GM21390 (cell line): ENCODE results near the gene GIT2.
"Not testable (repeated sequence)": the region's sequence is repeated elsewhere in the genome, so short reads cannot be mapped to it uniquely, and the experiment has no call there.

ENCODE experiments used
- ATAC-seq: cut with Tn5 transposase; IDR thresholded peaks from one replicate; pipeline ENCODE4 v1.9.1; 2021; ENCODE audit not compliant: unreplicated experiment

The GIT2 gene

DNA sequence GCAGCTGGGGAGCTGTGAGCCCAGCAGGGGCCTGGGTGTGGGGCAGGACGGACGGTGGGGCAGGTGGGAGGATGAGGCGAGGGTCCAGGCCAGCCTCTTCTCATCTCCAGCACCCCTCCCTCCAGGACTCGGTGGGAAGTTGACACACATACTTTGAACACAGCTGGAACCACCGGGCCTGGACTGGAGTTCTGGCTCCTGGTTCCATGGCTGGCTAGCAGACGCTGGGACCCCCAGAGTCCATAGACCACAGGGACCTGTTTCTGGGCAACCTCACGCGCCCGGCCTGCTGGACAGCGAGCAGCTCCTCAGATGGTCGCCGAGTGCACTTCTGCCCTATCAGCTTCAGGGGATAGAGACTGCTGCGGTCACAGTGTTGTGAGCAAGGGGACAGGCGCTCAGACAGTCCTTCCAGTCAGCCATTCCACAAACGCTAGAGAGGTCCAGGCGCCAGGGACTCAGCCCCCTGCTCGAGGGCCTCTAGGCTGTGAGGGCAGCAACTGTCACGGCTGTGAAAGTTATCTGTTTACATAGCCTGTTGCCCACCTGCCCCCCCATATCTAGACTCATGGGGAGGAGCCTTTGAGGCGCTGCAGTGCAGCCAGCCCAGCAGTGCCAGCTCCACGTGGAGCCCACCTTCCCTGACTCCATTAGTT, 70.9 kb downstream of the GIT2 start:
- ATAC-seq: no peak

DNA sequence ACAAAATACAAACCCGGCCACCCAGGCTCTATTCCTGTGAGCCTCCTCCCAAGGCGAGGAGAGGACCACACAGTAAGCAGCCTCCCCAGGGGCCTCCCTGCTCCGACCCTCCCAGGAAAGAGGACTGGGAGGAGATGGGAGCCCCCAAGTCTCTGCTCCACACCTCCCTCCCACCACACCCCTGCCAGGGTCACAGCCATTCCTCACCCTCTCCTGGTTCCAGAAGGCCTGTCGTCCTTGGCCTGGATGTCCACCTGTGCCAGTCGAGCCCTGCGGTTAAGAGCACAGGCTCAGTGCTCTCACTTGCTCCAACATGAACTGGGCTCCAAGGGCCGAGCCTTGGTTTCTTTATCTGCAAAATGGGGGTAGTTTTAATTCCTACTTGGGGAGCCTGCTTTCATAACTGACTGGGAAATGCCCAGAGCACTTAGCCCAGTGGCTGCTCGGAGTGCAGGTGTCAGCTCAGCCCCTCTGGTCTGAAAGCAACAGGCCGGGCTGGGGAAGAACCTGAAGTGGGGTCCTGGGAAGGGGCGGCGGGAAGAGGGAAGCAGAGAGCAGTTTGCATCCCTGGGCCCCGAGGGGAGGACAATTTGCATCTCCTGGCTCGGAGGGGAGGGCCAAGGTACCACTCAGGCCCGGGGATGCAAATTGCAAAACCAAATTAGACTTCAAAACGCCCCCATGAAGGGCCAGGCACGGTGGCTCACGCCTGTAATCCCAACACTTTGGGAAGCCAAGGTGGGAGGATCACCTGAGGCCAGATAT, 72.5 kb downstream of the GIT2 start:
- ATAC-seq: no peak

DNA sequence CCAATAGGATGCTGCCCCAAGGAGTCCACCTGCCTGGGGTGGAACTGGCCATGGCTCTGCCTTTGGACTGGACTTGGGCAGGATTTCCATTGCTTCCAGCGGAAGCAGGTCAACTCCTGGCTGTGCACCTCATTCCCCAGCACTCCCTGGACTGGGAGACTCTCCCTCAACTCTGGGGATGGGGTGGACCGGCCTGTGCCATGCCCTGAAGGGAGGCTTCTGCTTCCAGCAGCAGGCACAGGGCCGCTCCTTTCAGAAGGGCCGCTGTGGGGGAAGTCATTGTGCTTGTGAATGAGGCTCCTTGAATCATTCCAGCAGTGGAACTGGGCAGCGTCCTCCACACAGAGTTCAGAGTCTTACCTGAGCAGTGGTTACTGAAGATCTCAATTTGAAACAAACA, 73.1 kb downstream of the GIT2 start:
- no peak for ATAC-seq

- ATAC-seq: no peak
Measured at GRCh38 chr12:109921982-109922381, 74.2 kb downstream of the GIT2 start.

- ATAC-seq: no peak
Measured at GRCh38 chr12:109920261-109920780, 75.8 kb downstream of the GIT2 start.

GRCh38 chr12:109919456-109919855, 76.7 kb downstream of the GIT2 start:
- no peak for ATAC-seq

DNA sequence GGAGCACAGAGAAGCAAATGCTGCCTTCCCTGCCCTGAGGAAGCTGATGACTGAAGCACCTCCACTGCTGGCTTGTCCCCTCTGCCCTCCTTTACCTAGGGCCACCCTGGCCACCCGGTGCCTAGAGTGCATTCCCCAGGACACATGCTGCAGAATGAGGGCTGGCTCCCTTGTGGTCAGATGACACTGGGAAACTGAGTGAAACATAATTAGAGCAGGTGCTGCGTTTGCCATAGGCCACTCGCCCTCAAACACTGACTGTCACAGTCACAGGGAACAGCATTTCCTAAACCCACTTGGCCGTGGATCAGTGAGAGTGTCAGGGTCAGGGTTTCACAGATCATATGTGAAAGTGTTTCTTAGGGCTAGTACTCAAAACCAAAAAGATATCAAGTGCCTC, 80.1 kb downstream of the GIT2 start:
- no peak for ATAC-seq

- no peak for ATAC-seq
Measured at GRCh38 chr12:109915171-109916040, 80.8 kb downstream of the GIT2 start.

DNA sequence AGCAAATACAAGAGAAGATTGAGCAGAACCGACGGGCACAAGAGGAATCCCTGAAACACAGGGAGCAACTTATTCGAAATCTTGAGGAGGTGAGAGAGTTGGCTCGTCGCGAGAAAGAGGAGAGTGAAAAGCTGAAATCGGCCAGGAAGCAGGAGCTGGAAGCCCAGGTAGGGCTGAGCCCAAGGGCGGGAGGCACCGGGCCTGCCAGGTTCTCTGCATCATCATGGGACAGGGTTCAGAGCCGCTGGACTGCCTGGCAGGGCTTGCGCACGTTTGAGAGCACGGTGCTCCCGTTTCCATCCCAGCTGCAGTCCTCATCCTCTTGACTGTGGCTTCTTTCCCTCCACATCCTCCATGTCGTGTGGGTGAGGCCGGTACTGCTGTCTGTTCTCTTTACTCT, 81.7 kb downstream of the GIT2 start:
- no peak for ATAC-seq

DNA sequence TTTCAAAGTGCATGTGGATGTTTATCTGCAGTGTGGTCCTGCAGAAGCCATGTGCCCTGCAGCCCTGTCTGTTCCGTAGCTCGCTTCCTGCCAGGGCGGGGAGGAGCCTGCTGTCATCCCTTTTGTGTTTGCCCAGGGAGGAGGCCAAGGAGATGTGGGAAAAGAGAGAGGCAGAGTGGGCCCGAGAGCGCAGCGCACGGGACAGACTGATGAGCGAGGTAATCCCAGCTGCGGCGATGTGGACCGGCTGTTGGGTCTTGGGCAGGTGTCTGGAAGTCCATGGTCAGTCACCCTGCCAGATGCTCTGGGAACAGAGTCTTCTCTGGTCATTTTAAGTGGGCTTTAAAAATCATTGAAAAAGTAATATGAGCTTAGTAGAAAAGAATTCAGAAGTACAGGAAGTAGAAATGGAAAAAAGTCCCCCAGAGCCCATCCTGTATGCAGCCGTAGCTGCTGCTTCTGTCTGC, 83.3 kb downstream of the GIT2 start:
- ATAC-seq: no peak

DNA sequence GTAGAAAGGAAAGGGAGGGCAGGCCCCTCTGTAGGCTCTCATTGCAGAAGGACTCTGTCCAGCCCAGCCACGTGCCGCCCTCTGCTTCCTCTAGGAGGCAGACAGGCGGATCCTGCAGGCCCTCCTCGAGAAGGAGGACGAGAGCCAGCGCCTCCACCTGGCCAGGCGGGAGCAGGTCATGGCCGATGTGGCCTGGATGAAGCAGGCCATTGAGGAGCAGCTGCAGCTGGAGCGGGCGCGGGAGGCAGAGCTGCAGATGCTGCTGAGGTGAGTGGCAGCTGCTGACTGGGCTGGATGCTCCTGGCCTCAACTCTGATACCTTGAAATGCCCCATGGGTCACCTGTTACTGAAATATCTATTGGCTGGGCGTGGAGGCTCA, 85.2 kb downstream of the GIT2 start:
- ATAC-seq: no peak

DNA sequence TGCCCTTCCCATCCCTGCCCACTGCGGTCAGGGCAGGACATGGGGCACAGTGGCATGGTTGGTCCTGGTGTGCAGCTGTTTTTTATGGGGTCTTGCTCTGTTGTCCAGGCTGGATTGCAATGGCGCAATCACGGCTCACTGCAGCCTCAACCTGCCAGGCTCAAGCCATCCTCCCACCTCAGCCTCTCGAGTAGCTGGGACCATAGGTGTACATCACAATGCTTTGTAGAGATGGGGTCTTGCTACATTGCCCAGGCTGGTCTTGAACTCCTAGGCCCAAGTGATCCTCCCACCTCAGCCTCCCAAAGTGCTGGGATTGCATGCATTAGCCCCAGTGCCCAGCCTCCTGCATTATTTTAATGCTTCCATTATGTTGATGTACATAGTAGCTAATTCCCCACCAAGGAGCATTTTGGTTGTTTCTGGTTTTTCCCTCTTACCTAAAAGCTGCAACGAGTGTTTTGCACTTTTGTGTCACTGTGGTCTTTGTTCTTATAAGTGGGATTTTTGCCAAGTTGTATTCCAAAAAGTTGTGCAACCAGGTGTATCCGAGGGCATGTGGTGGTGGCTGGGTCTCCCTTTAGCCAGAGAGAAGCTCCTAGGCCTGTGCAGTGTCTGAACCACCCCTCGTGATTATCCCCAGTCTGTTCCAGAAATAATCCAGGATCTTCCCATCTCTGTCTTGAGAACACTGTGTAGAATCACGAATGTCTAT, 85.8 kb downstream of the GIT2 start:
- ATAC-seq: no peak

DNA sequence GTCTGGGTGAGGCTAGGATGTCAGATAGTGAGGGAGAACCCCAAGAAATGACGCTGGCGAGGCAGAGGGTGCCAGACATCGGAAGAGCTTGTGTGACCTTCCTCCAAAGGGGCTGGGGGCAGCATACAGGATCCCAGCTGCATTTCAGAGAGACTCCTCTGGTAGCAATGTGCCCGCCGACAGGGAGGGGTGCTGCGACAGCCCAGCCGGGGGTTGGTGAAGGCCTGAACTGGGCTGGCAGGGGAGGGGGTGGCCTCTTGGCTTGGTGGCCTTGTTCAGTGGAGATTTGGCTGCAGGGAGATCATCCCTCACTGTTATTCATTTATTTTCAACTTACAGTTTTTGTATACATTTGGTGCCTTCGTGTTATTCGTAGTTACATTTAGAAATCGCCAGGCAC, 90.9 kb downstream of the GIT2 start:
- no peak for ATAC-seq

DNA sequence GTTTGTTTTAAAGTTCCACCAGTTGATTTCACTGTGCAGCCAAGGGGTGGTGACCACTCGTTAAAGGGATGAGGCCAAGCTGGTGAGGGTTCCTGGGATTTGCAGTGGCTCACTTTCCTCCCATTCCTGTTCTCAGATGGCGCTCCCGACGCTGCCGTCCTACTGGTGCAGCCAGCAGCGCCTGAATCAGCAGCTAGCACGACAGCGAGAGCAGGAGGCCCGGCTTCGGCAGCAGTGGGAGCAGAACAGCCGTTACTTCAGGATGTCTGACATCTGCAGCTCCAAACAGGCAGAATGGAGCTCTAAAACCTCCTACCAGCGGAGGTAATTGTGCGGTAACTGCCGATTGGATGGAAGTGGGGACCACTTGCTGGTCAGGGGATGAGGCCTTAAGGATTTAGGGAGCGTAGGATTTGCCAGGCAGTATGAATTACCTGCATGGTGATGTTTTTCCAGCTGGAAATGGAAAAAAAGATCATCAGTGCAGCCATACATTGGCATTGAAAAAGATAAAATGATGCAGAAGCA, 93.2 kb downstream of the GIT2 start:
- ATAC-seq: no peak

GRCh38 chr12:109900752-109901580, 95.2 kb downstream of the GIT2 start:
- ATAC-seq: peak; percentile 28

- ATAC-seq: peak; percentile 73
Measured at GRCh38 chr12:109899783-109900751, 96.1 kb downstream of the GIT2 start, which contains the start of gene TCHP. Gene TCHP (plus strand): TSS chr12:109900274. CDS start chr12:109903027, 2,753 bp downstream.

DNA sequence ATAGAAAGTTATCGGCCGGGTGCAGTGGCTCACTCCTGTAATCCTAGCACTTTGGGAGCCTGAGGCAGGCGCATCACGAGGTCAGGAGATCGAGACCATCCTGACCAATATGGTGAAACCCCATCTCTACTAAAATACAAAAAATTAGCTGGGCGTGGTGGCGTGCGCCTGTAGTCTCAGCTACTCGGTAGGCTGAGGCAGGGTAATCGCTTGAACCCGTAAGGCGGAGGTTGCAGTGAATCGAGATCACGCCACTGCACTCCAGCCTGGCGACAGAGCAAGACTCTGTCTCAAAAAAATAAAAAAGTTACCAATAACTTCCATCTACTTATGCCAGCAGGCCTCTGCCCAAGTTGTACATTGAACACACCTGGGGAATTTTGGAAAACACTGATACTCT, 96.8 kb downstream of the GIT2 start:
- not testable (repeated sequence) for ATAC-seq

DNA sequence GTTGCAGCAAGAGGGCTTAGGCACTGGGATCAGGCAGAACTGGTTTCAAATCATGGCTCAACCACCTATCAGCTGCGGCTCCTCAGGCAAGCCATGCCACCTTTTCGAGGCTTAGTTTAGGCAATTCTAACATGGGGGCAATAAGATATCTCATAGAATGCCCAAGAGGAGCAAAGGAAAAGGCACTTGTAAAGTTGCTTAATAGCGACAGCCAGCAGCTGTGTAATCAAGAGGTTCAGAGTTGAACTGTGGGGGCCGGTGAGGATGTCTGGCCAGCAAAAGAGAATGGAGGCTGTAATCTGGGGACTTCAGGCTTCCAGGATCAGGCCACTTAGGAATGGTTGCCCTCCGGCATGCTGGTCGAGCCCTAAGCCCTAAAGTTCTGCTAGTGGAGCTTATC, 99.1 kb downstream of the GIT2 start:
- no peak for ATAC-seq
